Measurements from ENCODE around the gene NUDT1. TPM values are rescaled to one million over a fixed set of nuclear protein-coding genes. Genes with fewer than 3 reads are reported as not detected.

The NUDT1 gene
- total RNA-seq, 1 experiment from 2014 or later = 47.4 TPM

- ChIA-PET POLR2A (no interaction called here), RAD21 (ENCODE audit: low non-redundant PET in 1 of 2, low total read pairs in 2 of 2, uncharacterized antibody in 2 of 2, unreplicated experiment in 2 of 2) (no interaction called here), CTCF (no interaction called here)
- no peak overlapping the region for H3K4me3 ChIP-seq (replicated peaks in 1 of 2; ENCODE audit: low read depth in 1 of 2, low read length in 2 of 2)
- intact Hi-C loops (cut with micrococcal nuclease) = no loop called here
- DNase-seq (ENCODE audit: low read depth, low spot score) = no peak
- 0 out of 2 replicates have a peak, but pooled peaks cover 4% of the 10 kb centered on the region for H3K79me2 ChIP-seq (ENCODE audit: insufficient read depth, low read length)
- BruUV-seq (replicated peaks) = no TSS peak
- H3K4me2 ChIP-seq (ENCODE audit: low read length) = no peak overlapping the region
- H3K9me3 ChIP-seq (ENCODE audit: control insufficient read depth in 1 of 2, insufficient read depth in 1 of 2, low read depth in 1 of 2, low read length in 2 of 2) = no peaks in the 10 kb centered on the region
- H3K36me3 ChIP-seq (ENCODE audit: control insufficient read depth in 1 of 2, insufficient read depth in 2 of 2, low read length in 2 of 2) = peaks cover 13 to 36% of the 10 kb centered on the region in 2 experiments
- no peak for ATAC-seq
- no peak for TF ChIP-seq CTCF (IDR thresholded peaks at IDR 0.05 in 2 of 3, conservative IDR thresholded peaks at IDR 0.05 in 1 of 3; ENCODE audit: borderline replicate concordance in 1 of 3, insufficient read depth in 1 of 3, low read depth in 2 of 3, low read length in 2 of 3)
- TF ChIP-seq, protein P1, sequence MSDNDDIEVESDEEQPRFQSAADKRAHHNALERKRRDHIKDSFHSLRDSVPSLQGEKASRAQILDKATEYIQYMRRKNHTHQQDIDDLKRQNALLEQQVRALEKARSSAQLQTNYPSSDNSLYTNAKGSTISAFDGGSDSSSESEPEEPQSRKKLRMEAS (IDR thresholded peaks at IDR 0.05) = no peak
- no peak for TF ChIP-seq ZBTB33 (IDR thresholded peaks at IDR 0.05; ENCODE audit: extremely low read depth, insufficient replicate concordance, low read length)
- no peak for TF ChIP-seq TCF7L2 (IDR thresholded peaks at IDR 0.05; ENCODE audit: borderline replicate concordance, extremely low read depth, insufficient read depth, insufficient read length)
- no peak for TF ChIP-seq SP1 (IDR thresholded peaks at IDR 0.05; ENCODE audit: low read depth)
- TF ChIP-seq REST (IDR thresholded peaks at IDR 0.05; ENCODE audit: low read depth) = no peak
- no peak for TF ChIP-seq SRF (IDR thresholded peaks at IDR 0.05; ENCODE audit: low read depth)
- no peak for TF ChIP-seq ZFX (IDR thresholded peaks at IDR 0.05)
- no peak for TF ChIP-seq ZNF274 (IDR thresholded peaks at IDR 0.05; ENCODE audit: low read depth, low read length)
- TF ChIP-seq SIN3A (IDR thresholded peaks at IDR 0.05; ENCODE audit: low read depth) = no peak
- H2AFZ ChIP-seq (ENCODE audit: low read depth, low read length, poor library complexity, severe bottlenecking) = no peak overlapping the region
- H3K9me2 ChIP-seq (ENCODE audit: insufficient read depth) = no peaks in the 10 kb centered on the region
- H3K27me3 ChIP-seq (ENCODE audit: insufficient read depth, low read length) = no peaks in the 10 kb centered on the region
- no peak overlapping the region for H3K27ac ChIP-seq (ENCODE audit: low read depth, low read length)
- no peaks in the 10 kb centered on the region for H4K20me1 ChIP-seq (ENCODE audit: insufficient read depth)
- H3K9ac ChIP-seq (ENCODE audit: low read length) = no peak overlapping the region
- H3K4me1 ChIP-seq (ENCODE audit: control insufficient read depth in 1 of 2, insufficient read depth in 2 of 2, low read length in 2 of 2) = no peaks in the 10 kb centered on the region
Measured at GRCh38 chr7:2213551-2214215, 28.3 kb upstream of the NUDT1 start.
